Left lung (tissue), 10 donors: ENCODE data around the gene EPHA10. TPM values are rescaled to one million over a fixed set of nuclear protein-coding genes. Genes with fewer than 3 reads are reported as not detected.

Experiments used
- ATAC-seq: fragments of 200-7000 bp; cut with Tn5 transposase; one replicate; pipeline ENCODE4 v1.9.1; 2020; ENCODE audit warnings: moderate library complexity
- DNase-seq, 4 donors: peaks; one replicate each; pipeline ENCODE4 v3.0.0-alpha.2; 2013 to 2020
- H3K27ac ChIP-seq, 2 donors: fragments of 200-600 bp; sonication (generic) in 1 of 2; one replicate each; pipeline versions ENCODE4 v1.5.0 to v1.8.0; 2020 to 2021
- H3K27me3 ChIP-seq, 2 donors: fragments of 200-600 bp; sonication (generic) in 1 of 2; one replicate each; pipeline versions ENCODE4 v1.5.0 to v1.8.0; 2020 to 2021
- H3K36me3 ChIP-seq, 2 donors: fragments of 200-600 bp; sonication (generic) in 1 of 2; one replicate each; pipeline versions ENCODE4 v1.5.0 to v1.8.0; 2020 to 2021
- H3K4me1 ChIP-seq, 2 donors: fragments of 200-600 bp; one replicate each; pipeline ENCODE4 v1.8.0; 2021
- H3K4me3 ChIP-seq, 2 donors: fragments of 200-600 bp; sonication (generic) in 1 of 2; one replicate each; pipeline versions ENCODE4 v1.5.0 to v1.8.0; 2020 to 2021; ENCODE audit warnings: mild to moderate bottlenecking in 1 of 2
- H3K9me3 ChIP-seq, 2 donors: fragments of 200-600 bp; sonication (generic) in 1 of 2; one replicate each; pipeline versions ENCODE4 v1.5.0 to v1.8.0; 2020 to 2021
- intact Hi-C, 2 donors: fragments of 100-400 bp; cut with DNase I; formaldehyde crosslinking; loops; one replicate each; pipeline versions ENCODE4 v1.11.2 to v1.14.2; 2022
- polyA plus RNA-seq, 6 donors: library from polyadenylated mRNA; unstranded; fragments of 120-200 nt; gene quantifications; one replicate each; pipeline ENCODE4 v1.2.1, GENCODE V29; 2013; ENCODE audit not compliant: insufficient read length in 6 of 6
- total RNA-seq, 2 donors: library from RNA; stranded (reverse); fragmentation: NEBNext Ultra II Directional; extraction: Animal tissue kit (Norgen Biotek cat#: 25700); gene quantifications; one replicate each; pipeline ENCODE4 v1.2.1, GENCODE V29; 2021
- TF ChIP-seq, protein P1 (sequence below), 2 donors: fragments of 200-600 bp; sonication (generic) in 1 of 2; IDR thresholded peaks; one replicate each; pipeline versions ENCODE4 v1.5.0 to v1.8.0; 2021; ENCODE audit warnings: antibody characterized with exemption in 2 of 2
- donor health status: DM: no; HTN: yes; CAD: no.
- donor health status: DM: no; HTN: no; CAD: no.

The EPHA10 gene
- total and polyA plus RNA-seq, 8 donors, result 0.13 to 3.2 (median 0.22) TPM

DNA sequence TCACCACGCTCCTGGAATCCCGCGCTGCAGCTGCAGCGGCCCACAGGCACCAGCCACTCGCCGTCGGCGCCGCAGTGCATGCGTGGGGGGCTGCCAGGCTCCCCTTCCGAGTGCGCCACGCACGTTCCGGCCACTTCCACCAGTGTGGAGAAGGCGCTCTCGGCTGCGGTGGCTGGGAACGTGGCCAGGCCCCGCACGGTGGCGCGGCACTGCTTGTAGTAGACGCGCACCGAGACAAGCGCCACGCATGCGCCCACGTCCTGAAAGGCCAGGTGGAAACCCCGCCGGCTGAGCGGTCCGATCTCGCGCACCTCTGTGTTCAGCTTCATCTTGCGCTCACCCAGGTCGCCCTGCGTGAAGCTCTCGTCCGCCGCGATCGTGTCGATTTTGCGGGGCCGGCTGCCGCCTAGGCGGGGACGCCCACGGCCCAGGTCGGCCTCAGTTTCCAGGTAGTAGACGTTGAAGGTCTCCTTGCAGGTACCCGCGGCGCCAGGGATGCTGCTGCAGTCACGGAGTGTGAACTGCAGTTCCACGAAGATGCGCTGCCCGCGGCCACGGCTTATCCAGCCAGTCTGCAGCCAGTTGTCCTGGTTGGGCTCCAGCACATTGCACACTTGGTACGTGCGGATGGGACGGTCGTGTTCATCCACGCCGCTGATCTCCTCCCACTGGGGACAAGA lies 3.4 kb downstream of the EPHA10 start:
- Histone ChIP-seq H3K36me3 (no peaks in the 10 kb centered on the region), H3K4me1 (no peaks in the 10 kb centered on the region), H3K9me3 (no peaks in the 10 kb centered on the region), H3K4me3 (no peak overlapping the region), H3K27ac (no peak overlapping the region), H3K27me3 (peaks cover 24 to 97% of the 10 kb centered on the region in 2 donors)
- ATAC-seq (no peak), DNase-seq (peak in 1 of 4 donors; percentile 79)
- TF ChIP-seq, protein P1, sequence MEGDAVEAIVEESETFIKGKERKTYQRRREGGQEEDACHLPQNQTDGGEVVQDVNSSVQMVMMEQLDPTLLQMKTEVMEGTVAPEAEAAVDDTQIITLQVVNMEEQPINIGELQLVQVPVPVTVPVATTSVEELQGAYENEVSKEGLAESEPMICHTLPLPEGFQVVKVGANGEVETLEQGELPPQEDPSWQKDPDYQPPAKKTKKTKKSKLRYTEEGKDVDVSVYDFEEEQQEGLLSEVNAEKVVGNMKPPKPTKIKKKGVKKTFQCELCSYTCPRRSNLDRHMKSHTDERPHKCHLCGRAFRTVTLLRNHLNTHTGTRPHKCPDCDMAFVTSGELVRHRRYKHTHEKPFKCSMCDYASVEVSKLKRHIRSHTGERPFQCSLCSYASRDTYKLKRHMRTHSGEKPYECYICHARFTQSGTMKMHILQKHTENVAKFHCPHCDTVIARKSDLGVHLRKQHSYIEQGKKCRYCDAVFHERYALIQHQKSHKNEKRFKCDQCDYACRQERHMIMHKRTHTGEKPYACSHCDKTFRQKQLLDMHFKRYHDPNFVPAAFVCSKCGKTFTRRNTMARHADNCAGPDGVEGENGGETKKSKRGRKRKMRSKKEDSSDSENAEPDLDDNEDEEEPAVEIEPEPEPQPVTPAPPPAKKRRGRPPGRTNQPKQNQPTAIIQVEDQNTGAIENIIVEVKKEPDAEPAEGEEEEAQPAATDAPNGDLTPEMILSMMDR (IDR thresholded peaks at IDR 0.05), result no peak
- intact Hi-C loops, result no loop called here

DNA sequence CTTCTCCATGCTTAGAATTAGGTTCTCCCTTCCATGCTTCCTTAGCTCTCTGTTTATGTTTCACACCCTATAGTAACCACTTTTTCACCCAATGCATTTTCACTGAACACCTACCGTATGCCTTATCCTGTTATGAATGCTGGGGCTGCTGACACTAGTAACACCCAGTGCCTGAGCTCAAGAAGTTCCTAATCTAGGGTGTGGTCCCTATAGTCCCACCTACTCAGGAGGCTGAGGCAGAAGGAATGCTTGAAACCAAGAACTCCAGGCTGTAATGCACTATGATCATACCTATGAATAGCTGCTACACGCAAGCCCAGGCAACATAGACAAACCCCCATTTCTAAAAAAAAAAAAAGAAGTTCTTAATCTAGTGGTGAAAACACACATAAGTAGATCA lies 5.5 kb downstream of the EPHA10 start:
- no peak overlapping the region for H3K27ac ChIP-seq
- no peaks in the 10 kb centered on the region for H3K4me1 ChIP-seq
- no peak for ATAC-seq
- H3K36me3 ChIP-seq, result no peaks in the 10 kb centered on the region
- H3K27me3 ChIP-seq, result peaks cover 6 to 97% of the 10 kb centered on the region in 2 donors
- TF ChIP-seq, protein P1 (IDR thresholded peaks at IDR 0.05), result no peak
- no peaks in the 10 kb centered on the region for H3K9me3 ChIP-seq
- intact Hi-C loops, result no loop called here
- no peak for DNase-seq
- no peak overlapping the region for H3K4me3 ChIP-seq

DNA sequence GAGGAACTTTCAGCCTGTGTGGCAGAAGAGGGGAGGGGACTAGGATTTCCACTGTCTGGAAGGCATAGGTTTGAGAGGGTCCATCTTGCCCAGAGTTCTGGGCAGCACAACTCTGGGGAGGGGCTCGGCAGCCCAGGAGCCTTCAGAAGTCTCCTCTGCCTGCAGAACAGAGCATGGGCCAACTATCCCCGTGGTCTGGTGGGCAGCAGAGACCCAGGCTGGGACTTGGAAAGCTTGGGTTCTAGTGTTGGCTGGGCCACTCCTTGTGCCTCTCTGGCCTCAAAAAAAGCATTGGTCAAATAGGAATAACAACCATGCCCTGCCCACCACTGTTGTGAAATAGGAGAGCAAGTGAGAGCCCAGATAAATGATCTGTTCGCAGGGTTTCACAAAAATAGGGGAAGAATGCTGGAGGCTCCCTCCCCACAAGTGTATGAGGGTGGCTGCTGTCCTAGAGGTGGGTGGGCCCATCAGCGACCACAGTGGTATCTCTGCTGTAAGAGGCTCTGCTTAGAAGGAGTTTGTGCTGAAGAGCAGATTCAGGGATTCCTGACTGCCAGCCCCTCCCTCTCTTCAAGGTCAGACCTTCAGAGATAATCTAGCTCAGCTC lies 8.9 kb downstream of the EPHA10 start:
- Histone ChIP-seq H3K27me3 (peaks cover 19 to 97% of the 10 kb centered on the region in 2 donors), H3K4me3 (no peak overlapping the region), H3K4me1 (no peaks in the 10 kb centered on the region), H3K27ac (no peak overlapping the region), H3K36me3 (no peaks in the 10 kb centered on the region), H3K9me3 (no peaks in the 10 kb centered on the region)
- TF ChIP-seq, protein P1 (IDR thresholded peaks at IDR 0.05), result no peak
- no peak for ATAC-seq
- no peak for DNase-seq
- intact Hi-C loops, result no loop called here

DNA sequence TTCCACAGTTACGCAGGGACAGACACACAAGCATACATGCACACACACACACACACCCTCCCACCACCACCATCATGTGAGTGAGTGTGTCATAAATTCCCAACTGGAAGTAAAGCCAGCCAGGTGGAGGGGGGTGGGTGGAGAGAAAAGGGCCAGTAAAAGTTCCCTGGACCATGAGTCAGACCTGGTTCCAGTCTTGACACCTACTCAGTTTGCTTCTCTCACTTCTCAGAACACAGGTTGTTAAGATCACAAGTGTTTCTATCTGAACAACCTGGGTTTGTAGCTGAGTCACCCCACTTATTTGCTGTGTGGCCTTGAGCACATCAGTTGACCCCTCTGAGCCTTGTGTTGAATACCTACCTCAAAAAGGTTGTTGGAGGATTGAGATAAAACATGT lies 9.6 kb downstream of the EPHA10 start:
- TF ChIP-seq, protein P1 (IDR thresholded peaks at IDR 0.05), result no peak
- Histone ChIP-seq H3K36me3 (no peaks in the 10 kb centered on the region), H3K27ac (no peak overlapping the region), H3K9me3 (no peaks in the 10 kb centered on the region), H3K27me3 (peaks cover 25 to 98% of the 10 kb centered on the region in 2 donors), H3K4me3 (no peak overlapping the region), H3K4me1 (no peaks in the 10 kb centered on the region)
- intact Hi-C loops, result no loop called here
- no peak for DNase-seq
- ATAC-seq, result peak; percentile 69

DNA sequence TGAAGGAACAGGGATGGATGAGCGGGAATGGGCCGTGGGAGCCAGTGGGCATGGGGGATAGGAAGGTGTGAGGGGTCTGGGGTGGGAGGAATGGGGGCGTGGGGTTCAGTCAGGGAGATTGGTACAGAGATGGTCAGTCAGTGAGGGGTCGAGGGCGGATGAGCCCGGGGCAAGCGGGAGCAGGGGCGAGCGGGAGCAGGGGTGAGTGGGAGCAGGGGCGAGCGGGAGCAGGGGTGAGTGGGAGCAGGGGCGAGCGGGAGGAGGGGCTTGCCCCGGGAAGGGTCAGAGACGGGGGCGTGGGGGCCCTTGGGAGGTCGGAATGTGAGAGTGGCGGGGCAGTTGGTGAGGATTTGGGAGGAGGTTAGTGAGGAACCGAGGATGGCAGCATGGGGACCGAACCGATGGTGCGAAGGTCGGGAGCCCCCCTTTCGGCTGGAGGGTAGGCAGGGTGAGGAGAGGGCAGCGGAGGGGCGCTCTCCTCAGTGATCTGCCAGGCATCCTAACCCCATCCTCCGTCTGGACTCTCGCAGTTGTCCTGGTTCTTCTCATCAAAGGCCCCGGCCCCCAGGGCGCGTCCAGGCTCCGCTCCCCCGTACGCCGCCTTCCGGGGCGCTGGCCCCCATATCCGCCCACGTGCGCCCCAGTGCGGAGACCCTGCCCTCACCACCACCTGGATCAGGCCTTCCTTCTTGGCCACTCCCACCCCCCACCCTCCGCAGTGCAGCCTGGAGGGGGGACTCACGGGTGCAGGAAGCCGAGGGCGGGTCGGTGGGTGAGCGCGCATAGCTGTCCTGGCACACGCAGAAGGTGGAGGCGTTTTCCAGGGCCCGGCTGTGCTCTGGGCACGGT lies 11.2 kb downstream of the EPHA10 start:
- TF ChIP-seq, protein P1 (IDR thresholded peaks at IDR 0.05), result no peak
- no peaks in the 10 kb centered on the region for H3K9me3 ChIP-seq
- no peaks in the 10 kb centered on the region for H3K36me3 ChIP-seq
- H3K4me1 ChIP-seq, result no peaks in the 10 kb centered on the region
- no peak for DNase-seq
- no peak overlapping the region for H3K27ac ChIP-seq
- ATAC-seq, result no peak
- H3K4me3 ChIP-seq, result no peak overlapping the region
- intact Hi-C loops, result no loop called here
- H3K27me3 ChIP-seq, result peaks cover 25 to 98% of the 10 kb centered on the region in 2 donors
